ENCODE measurements around the gene DUOX1.

Gene DUOX1

DNA sequence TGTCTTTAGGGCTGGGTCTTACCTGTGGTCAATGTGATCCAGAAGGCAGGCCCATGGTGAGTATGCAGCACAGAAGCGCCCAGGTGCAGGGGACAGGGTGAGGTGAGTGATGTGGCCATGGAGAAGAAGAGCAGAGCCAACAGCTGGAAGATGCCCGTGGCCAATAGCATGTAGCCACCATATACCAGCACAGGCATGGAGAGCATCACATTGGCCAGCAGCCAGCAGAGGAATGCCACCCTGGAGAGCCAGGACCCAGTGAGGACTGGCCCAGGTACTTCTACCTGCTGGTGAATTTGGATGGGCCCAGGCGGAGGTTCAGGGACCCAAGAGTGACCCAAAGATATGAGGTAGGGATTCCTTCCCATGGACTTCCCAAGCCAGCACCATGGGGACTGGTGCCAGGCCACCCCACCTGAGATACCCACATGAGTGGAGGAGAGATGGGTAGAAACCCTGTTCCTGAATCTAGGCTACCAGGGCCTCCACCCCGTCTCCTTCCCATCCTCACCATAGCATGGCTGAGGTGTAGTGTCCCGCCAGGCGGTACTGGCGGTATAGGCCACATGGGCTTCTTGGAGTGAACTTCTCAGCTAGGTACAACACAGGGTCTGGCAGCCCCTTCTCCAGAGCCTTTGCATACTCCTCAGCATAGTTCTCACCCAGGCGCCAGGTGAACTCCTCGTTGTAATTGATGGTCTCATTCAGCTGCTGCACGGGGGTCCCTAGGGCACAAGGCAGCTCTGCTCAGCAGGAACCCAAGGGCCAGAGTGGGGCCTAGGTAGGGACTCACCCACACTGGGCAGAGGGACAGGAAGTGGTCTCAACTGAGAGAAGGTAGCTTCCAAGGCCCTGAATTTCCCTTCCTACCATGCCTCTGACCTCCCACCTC is 9.5 kb upstream of the DUOX1 start:
- H3K27ac ChIP-seq (ENCODE audit: low read length): no peak overlapping the region
- no peak overlapping the region for H3K4me2 ChIP-seq (ENCODE audit: low read length)
- no peak overlapping the region for H3K9ac ChIP-seq (ENCODE audit: low read length)
- TF ChIP-seq EZH2phosphoT487 (IDR thresholded peaks at IDR 0.05; ENCODE audit: low read depth): no peak
- TF ChIP-seq, protein P1, sequence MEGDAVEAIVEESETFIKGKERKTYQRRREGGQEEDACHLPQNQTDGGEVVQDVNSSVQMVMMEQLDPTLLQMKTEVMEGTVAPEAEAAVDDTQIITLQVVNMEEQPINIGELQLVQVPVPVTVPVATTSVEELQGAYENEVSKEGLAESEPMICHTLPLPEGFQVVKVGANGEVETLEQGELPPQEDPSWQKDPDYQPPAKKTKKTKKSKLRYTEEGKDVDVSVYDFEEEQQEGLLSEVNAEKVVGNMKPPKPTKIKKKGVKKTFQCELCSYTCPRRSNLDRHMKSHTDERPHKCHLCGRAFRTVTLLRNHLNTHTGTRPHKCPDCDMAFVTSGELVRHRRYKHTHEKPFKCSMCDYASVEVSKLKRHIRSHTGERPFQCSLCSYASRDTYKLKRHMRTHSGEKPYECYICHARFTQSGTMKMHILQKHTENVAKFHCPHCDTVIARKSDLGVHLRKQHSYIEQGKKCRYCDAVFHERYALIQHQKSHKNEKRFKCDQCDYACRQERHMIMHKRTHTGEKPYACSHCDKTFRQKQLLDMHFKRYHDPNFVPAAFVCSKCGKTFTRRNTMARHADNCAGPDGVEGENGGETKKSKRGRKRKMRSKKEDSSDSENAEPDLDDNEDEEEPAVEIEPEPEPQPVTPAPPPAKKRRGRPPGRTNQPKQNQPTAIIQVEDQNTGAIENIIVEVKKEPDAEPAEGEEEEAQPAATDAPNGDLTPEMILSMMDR (IDR thresholded peaks at IDR 0.05; ENCODE audit: low read depth, low read length): no peak
- peaks cover 22% of the 10 kb centered on the region for H3K27me3 ChIP-seq (ENCODE audit: low read depth, low read length)
- no peaks in the 10 kb centered on the region for H4K20me1 ChIP-seq (ENCODE audit: insufficient read depth, low read length)
- no peak overlapping the region for H3K4me3 ChIP-seq (ENCODE audit: low read length)
- H3K9me3 ChIP-seq (ENCODE audit: insufficient read depth, low read length): no peaks in the 10 kb centered on the region
- no peaks in the 10 kb centered on the region for H3K36me3 ChIP-seq (replicated peaks; ENCODE audit: low read depth, low read length)
- H3K79me2 ChIP-seq (ENCODE audit: low read length): no peaks in the 10 kb centered on the region
- no peaks in the 10 kb centered on the region for H3K4me1 ChIP-seq (ENCODE audit: low read length)
- no peak overlapping the region for H2AFZ ChIP-seq (ENCODE audit: low read depth, low read length)

- Histone ChIP-seq H3K79me2 (ENCODE audit: low read length) (no peaks in the 10 kb centered on the region), H3K27me3 (ENCODE audit: low read depth, low read length) (peaks cover 29% of the 10 kb centered on the region), H3K4me2 (ENCODE audit: low read length) (no peak overlapping the region), H3K4me3 (ENCODE audit: low read length) (no peak overlapping the region), H4K20me1 (ENCODE audit: insufficient read depth, low read length) (no peaks in the 10 kb centered on the region), H3K9ac (ENCODE audit: low read length) (no peak overlapping the region), H3K4me1 (ENCODE audit: low read length) (no peaks in the 10 kb centered on the region), H3K9me3 (ENCODE audit: insufficient read depth, low read length) (no peaks in the 10 kb centered on the region), H3K27ac (ENCODE audit: low read length) (no peak overlapping the region), H3K36me3 (replicated peaks; ENCODE audit: low read depth, low read length) (no peaks in the 10 kb centered on the region), H2AFZ (ENCODE audit: low read depth, low read length) (no peak overlapping the region)
- no peak for TF ChIP-seq EZH2phosphoT487 (IDR thresholded peaks at IDR 0.05; ENCODE audit: low read depth)
- TF ChIP-seq, protein P1 (IDR thresholded peaks at IDR 0.05; ENCODE audit: low read depth, low read length): no peak
Measured at GRCh38 chr15:45121020-45121419, 8.8 kb upstream of the DUOX1 start.

- Histone ChIP-seq H3K9me3 (ENCODE audit: insufficient read depth, low read length) (no peaks in the 10 kb centered on the region), H3K27me3 (ENCODE audit: low read depth, low read length) (peaks cover 34% of the 10 kb centered on the region), H4K20me1 (ENCODE audit: insufficient read depth, low read length) (no peaks in the 10 kb centered on the region), H2AFZ (ENCODE audit: low read depth, low read length) (no peak overlapping the region), H3K36me3 (replicated peaks; ENCODE audit: low read depth, low read length) (no peaks in the 10 kb centered on the region), H3K4me3 (ENCODE audit: low read length) (no peak overlapping the region), H3K4me1 (ENCODE audit: low read length) (no peaks in the 10 kb centered on the region), H3K79me2 (ENCODE audit: low read length) (no peaks in the 10 kb centered on the region), H3K27ac (ENCODE audit: low read length) (no peak overlapping the region), H3K4me2 (ENCODE audit: low read length) (no peak overlapping the region), H3K9ac (ENCODE audit: low read length) (no peak overlapping the region)
- TF ChIP-seq, protein P1 (IDR thresholded peaks at IDR 0.05; ENCODE audit: low read depth, low read length): no peak
- no peak for TF ChIP-seq EZH2phosphoT487 (IDR thresholded peaks at IDR 0.05; ENCODE audit: low read depth)
Measured at GRCh38 chr15:45121706-45122417, 7.9 kb upstream of the DUOX1 start.

DNA sequence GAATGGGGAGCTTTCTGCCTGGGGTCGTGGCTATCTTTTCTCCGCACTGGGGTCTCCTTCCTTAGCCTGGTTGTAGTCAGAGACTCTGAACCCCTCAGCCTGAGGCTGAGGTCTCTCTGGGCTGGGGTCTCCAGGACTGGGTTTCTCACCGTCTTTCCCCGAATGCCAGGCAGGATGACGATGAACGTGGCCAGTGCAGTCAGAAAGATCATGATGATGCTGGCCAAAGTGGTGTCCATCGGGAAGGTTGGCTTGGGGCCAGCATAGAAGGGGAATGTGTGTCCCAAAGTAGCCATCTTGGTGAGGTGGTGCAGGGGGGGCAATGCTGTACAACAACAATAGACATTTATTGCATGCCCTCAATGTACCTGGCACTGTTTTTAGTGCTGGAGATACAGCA is 7.1 kb upstream of the DUOX1 start:
- H3K36me3 ChIP-seq (replicated peaks; ENCODE audit: low read depth, low read length): no peaks in the 10 kb centered on the region
- no peak overlapping the region for H3K9ac ChIP-seq (ENCODE audit: low read length)
- TF ChIP-seq EZH2phosphoT487 (IDR thresholded peaks at IDR 0.05; ENCODE audit: low read depth): no peak
- TF ChIP-seq, protein P1 (IDR thresholded peaks at IDR 0.05; ENCODE audit: low read depth, low read length): no peak
- H3K79me2 ChIP-seq (ENCODE audit: low read length): no peaks in the 10 kb centered on the region
- no peak overlapping the region for H3K4me2 ChIP-seq (ENCODE audit: low read length)
- peaks cover 34% of the 10 kb centered on the region for H3K27me3 ChIP-seq (ENCODE audit: low read depth, low read length)
- H4K20me1 ChIP-seq (ENCODE audit: insufficient read depth, low read length): no peaks in the 10 kb centered on the region
- H3K4me1 ChIP-seq (ENCODE audit: low read length): no peaks in the 10 kb centered on the region
- no peak overlapping the region for H3K4me3 ChIP-seq (ENCODE audit: low read length)
- H2AFZ ChIP-seq (ENCODE audit: low read depth, low read length): no peak overlapping the region
- no peaks in the 10 kb centered on the region for H3K9me3 ChIP-seq (ENCODE audit: insufficient read depth, low read length)
- H3K27ac ChIP-seq (ENCODE audit: low read length): no peak overlapping the region
